ENCODE results near the gene MALRD1.
"Not testable (repeated sequence)": the region's sequence is repeated elsewhere in the genome, so short reads cannot be mapped to it uniquely, and the experiment has no call there.

The MALRD1 gene

DNA sequence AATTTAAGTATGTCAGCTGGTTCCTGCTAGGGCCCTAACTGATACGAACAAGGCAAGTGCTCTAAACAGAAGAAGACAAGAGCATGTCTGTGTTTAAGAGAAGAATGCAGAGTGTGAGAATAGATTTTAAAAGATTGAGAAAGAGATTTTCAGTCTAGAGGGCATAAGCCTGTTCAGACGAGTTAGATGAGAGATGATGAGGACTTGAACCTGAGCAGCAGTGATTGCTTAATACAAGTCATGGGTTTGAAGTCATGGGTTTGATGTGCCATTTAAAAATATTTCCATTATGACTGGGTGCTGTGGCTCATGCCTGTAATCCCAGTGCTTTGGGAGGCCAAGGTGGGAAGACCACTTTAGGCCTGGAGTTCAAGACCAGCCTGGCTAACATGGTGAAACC, 658.8 kb downstream of the MALRD1 start:
- no peak for DNase-seq (ENCODE audit: low read depth in 2 of 2)

DNA sequence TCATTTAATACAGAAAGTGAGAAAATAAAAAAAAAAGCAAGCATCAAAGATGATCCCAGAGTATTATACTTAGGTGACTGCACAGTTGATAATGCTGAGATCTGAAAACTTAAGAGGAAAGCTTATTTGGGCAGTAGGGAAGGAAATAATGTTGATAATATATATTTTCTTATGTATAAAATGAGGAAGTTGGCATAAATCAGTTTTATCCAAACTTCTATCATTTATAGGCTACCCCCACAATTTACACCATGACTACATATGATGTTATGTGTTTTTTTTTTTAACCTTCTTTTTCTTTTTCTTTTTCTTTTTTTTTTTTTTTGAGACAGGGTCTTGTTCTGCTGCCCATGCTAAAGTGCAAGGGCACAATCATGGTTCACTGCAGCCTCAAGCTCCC, 659.4 kb downstream of the MALRD1 start:
- DNase-seq (ENCODE audit: low read depth in 2 of 2) = no peak

DNA sequence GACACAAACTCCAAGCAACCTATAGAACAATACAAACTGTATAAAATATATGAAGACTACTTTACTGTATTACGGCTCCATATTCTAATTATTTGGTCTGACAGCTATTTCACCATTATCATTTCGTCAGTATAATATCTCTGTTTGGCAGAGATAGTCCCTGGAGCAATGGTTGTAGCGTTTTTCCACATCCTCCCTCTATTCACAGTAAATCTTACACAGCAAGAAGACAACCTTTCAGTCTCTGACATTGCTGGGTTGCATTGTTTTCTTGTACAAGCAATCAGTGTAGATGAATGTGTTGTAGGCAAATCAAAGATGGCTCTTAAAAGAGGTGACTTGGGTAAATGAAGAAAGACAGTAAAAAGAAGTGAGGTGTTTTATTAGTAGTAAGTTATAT, 662.0 kb downstream of the MALRD1 start:
- DNase-seq (ENCODE audit: low read depth in 2 of 2) = no peak

DNA sequence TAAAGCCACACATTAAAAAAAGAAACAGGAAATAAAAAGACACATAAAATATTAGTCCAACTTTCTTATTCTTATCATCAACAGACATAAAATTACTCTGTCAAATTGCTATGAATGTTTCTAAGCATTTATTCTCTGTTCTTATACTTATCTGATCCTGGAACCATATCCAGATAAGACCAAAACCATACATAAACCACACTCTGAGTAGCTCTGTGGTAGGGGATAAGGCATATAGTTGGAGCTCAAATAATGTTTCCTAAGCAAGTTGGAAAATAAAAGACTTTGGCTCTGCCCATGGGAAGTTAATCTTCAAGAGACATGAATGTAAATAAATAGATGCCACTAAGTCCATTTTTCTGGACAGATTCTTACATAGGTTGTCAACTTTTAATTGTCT, 664.6 kb downstream of the MALRD1 start:
- no peak for DNase-seq (ENCODE audit: low read depth in 2 of 2)

DNA sequence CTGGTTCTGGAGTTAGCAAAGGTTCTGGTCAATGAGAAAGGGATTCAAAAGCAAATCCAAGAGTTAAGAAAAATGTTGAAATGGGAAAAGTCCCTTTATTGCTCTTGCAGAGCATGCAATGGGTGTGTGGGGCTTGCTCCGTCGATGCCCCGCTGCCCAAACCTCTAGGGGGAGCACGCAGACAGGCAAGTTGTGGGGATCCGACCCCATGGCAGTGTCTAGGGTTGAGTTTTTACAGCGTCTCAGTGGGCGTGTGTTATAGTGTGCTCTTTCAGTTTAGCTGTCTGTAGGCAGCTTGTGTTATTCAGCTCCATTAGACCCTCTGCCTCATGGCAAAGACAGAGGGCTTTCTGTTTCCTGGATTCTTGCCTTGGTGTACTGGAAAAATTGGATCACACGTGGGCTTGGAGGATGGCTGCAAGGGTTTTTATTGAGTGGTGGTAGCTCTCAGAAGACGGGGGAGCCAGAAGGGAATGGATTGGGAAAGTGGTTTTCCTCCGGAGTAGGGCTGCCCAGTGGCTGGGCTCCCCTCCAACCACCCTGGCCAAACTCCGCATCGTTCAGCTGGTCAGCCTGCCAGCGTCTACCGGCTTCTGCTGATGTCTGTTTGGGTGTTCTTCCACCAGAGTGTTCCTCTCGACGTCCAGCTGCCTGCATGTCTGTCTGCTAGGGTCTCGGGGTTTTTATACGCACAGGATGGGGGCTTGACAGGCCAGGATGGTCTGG, 665.4 kb downstream of the MALRD1 start:
- DNase-seq (ENCODE audit: low read depth in 2 of 2) = no peak

DNA sequence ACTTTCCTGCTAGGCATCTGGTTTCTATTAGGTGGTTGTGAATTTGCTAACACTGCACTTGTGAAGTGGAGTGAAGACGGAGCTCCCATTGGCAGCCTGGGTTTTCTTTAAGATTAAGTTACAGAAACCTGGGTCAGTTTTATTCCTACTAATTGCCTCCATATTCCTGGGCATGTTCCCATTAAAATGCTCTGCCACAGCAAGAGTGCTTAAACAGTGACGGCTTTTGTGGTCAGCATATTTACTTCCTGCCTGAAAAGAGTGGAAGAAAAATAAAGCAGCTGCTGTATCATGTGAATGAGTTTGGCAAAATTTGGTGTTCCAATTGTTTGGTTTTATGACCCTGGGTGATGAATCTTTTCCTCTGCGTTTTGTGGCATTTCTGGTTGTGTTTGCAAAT, 670.7 kb downstream of the MALRD1 start:
- DNase-seq (ENCODE audit: low read depth in 2 of 2) = no peak

DNA sequence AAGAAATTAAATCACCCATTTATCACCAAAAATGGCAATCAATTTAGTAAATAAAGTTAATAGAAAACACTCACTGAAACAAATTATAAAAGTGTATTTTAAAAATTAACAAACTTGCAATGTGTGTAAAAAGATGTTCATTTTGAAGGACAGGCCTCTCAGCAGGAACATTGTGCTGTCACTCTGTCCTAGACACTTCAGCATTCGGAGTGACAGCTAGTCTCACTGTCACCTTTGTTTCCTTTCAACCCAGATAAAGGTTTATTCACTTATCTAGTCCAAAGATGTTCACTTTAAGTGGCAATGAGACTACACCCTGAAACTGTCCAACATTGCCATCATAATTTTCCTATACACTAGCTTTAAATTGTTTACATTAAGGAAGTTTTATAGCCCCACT, 675.7 kb downstream of the MALRD1 start:
- DNase-seq (ENCODE audit: low read depth in 2 of 2) = no peak

DNA sequence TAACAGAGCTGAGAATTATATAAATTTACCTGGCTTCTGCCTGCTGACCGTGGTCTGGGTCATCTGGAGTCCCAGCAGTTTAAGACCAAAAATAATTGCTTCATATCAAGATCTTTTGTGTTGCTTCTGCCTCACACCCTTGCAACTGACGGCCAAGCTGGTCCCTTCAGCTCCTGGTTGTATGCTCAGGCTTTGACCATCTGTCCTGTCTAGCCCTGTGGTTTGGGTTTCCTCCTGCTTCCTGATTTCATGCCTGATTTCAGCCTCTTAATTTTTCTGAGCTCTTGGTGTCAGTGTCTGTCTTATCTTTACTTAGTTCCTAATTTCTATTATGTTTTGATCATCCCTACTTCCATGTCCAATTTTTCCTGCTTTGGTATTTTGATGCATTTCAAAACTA, 679.8 kb downstream of the MALRD1 start:
- no peak for DNase-seq (ENCODE audit: low read depth in 2 of 2)

DNA sequence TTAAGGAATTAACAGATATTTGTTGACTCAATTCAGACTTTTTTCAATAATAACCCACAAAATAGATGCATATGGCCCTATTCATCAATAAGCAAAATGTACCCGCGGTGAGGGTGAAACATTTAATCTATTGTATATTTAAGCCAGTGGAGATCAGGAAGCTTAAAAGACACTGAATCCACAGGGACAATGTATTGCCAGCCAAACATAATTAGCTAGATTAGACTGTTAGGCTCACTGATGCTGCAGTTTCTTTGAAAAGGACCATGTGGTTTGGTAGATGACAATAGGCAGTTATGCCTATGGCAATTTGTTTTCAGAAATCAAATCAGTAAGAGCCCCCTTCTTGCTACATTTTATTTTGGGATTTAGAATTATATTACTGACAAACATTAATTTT, 680.4 kb downstream of the MALRD1 start:
- DNase-seq (ENCODE audit: low read depth in 2 of 2) = no peak

DNA sequence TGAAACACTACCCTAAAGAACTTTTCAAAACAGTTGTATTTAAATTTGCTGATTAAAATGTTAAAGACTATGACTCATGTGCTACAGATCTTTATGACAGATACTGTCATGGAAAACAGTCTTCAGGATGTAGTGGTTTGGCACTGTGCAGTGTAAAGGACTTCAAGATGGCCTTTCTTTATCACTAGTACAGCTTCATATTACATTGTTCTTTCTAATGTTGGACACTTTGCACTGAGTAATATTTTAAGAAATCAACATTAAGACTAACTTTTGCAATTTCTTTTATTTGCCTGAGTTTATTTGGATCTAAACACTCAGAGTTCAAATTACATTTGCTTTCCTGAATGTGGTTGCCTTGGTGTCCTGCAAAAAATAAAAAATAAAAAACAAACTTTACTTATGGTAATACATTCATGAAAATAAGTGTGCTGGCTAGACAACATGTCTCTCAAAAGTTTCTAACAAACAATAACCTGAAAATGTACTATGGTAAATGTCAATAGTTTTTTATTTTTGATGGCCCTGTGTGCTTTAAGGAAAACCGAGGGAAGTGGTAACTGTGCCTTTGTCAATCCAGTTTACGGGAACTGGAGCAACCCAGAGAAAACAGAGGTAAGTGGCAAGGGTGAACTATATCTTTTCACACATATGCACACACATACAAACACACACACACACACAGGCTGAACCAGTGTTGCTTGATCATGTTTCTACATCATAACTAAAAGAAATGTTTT, 681.7 kb downstream of the MALRD1 start:
- no peak for DNase-seq (ENCODE audit: low read depth in 2 of 2)

DNA sequence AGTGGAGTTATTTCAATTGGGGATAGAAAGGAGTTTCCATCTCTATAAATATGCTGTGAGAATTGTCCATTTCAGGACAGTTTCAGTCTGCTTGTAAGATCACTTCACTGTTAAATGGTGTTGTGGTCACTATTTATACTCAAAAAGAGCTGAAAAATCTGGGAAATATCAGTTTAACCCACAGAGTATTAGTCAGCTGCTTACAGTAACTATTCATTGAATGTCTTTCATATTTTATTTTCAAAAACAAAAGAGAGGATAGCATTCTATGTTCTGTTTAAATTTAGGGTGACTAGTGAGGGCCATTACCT, 682.3 kb downstream of the MALRD1 start:
- no peak for DNase-seq (ENCODE audit: low read depth in 2 of 2)

DNA sequence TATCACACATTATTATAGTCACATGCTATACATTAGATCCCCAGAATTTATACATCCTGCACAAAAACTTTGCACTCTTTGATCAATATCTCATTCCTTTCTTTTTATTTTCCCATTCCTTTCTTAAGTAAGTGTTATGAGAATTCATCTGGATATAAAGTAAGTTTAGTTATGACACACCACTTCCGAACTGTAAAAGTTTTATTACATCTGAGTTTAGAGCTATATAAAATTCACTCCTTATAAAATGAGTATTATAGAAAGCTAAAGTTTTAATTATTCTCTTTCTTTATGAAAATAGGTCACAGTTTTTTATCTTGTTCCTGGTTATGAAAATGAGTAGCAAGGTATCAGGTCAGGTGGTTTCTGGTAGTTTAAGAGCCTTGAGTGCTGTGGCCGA, 683.0 kb downstream of the MALRD1 start:
- no peak for DNase-seq (ENCODE audit: low read depth in 2 of 2)

DNA sequence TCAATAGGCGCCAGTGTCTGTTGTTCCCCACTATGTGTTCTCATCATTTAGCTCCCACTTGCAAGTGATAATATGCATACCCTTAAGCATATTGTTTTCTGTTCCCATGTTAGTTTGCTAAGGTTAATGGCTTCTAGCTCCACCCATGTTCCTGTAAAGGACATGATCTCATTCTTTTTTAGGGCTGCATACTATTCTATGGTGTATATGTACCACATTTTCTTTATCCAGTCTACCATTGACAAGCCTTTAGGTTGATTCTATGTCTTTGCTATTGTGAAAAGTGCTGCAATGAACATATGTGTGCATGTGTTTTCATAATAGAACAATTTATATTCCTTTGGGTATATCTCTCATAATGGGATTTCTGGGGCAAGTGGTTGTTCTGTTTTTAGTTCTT, 689.8 kb downstream of the MALRD1 start:
- no peak for DNase-seq (ENCODE audit: low read depth in 2 of 2)

DNA sequence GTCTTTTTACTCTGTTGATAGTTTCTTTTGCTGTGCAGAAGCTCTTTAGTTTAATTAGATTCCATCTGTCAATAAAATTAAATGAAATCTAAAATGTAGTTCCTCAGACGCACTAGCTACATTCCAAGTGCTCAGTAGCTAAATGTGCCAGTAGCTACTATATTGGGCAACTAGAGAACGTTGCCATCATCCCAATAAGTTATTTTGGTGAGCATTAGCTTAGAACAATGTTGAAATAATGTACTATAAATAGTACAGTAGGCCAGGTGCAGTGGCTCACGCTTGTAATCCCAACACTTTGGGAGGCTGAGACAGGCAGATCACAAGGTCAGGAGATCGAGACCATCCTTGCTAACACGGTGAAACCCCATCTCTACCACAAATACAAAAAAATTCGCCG, 690.6 kb downstream of the MALRD1 start:
- DNase-seq (ENCODE audit: low read depth in 2 of 2) = not testable (repeated sequence)

DNA sequence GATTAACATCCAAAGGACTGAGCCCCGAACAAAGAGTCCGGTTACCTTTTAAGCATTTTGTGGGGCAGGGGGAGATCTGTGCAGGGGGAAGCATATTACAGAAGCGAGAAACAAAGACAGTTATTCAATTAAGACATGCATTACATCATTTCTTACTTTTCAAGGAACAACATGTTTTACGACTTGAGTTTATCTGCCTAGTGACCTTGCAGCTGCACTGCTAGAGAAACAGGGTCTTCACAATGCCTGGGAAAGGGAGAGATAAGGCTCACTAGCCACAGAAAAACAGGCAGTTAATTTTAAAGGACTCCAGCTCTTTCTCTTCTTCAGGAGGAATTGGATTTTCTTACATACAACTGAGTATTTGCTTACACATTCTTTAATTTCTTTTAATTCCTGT, 693.5 kb downstream of the MALRD1 start:
- not testable (repeated sequence) for DNase-seq (ENCODE audit: low read depth in 2 of 2)

DNA sequence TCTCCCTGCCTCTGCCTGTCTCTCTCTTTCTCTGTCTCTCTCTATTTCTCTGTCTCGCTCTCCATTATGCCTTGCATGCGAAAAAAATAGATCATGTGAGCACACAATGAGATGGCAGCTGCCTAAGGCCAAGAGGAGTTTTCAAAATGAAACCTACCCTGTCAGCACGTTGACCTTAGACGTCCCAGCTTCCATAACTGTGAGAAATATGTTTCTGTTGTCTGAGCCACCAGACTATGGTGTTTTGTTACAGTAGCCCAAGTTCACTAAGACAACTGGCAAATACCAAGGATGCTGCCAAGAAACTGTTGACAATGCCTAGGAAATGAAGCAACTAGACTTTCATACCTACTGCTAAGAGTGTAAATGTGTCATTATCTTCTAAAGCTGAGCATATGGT, 697.1 kb downstream of the MALRD1 start:
- DNase-seq (ENCODE audit: low read depth in 2 of 2) = no peak

DNA sequence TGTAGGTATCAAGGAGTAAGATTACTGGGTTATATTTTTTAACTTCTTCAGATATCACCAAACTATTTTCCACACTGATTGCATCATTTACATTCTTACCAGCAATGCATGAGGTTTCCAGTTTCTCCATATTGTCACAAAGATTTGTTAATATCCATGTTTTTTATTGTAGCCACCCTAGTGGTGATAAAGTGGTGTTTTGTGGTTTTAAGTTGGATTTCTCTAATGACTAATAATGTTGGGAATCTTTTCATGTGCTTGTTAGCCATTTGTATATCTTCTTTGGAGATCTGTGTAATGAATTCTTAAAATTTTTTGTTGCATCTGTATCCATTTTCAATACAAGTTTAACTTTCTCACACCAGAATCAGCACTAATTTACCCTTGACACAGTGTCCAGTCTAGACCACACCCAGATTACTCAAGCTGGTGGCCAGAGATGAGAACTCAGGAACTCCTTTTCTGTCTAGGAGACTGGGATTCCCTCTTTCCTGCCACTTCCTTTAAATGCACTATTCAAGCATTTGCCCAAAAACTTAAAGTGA, 700.7 kb downstream of the MALRD1 start:
- DNase-seq (ENCODE audit: low read depth in 2 of 2) = no peak

DNA sequence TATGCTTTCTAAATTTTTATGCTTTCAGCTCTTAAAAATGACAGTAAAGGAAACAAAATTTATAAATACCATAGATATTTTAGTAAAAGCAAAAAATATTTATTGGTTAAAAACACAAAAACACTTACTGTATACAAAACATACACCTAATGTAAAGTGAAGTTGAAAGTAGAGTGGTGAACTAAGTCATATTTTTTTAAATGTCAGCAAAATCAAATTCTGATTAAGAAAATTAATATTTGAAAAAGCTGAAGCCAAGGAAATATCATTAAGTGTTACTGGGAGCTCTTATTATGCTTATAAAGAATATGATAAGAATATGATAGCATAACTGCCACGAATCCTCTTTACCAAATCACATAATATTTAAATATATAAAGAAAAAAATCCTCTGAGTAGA, 702.4 kb downstream of the MALRD1 start:
- DNase-seq (ENCODE audit: low read depth in 2 of 2) = no peak

DNA sequence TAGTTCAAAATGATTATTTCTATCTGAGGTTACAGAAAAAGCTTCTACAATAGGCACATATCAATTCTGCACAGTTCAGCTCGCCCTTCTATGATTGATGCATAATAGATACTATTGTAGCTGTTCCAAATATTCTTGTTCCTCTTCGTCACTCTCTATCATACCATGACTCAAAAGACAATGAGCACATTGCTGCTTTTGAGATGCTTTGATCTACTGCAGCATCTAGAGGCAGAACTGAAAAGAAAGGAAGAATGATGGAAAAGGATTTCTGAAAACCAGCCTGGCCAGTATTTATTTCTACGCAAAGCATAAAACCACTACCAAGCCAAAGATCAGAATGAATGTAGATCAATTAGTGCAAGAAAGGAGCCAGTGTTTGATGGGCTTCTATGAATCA, 708.3 kb downstream of the MALRD1 start:
- no peak for DNase-seq (ENCODE audit: low read depth in 2 of 2)

DNA sequence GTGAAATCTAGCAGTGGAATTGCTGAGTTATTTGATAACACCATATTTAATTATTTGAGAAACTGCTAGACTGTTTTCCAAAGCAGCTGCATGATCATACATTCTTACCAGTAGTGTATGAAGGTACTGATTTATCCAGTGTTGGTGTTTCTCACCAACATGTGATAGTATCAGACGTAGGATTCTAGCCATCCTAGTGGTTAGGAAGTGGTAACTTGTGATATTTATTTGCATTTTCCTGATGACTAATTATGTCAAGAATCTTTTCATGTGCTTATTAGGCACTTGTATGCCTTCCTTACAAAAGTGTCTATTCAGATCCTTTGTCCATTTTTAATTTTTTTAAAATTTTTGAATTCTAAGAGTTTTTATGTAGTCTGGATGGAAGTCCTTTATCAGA, 713.4 kb downstream of the MALRD1 start:
- no peak for DNase-seq (ENCODE audit: low read depth in 2 of 2)

DNA sequence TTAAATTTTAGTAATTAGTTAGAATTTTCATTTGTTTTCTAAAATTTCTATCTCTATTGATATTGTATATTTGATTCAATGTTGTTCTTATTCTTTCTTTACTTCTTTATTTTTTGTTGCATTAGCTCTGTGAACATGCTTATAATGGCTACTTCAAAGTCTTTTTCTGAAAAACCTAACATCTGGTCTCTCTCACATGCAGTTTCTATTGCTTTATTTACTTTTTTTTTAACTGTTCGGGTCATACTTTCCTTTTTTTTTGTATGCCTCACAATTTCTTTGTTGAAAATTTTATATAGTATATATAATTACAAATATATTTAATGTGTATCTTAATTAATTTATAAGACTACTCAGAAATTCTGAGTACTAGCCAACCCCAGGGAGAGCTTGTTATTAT, 715.5 kb downstream of the MALRD1 start:
- no peak for DNase-seq (ENCODE audit: low read depth in 2 of 2)

DNA sequence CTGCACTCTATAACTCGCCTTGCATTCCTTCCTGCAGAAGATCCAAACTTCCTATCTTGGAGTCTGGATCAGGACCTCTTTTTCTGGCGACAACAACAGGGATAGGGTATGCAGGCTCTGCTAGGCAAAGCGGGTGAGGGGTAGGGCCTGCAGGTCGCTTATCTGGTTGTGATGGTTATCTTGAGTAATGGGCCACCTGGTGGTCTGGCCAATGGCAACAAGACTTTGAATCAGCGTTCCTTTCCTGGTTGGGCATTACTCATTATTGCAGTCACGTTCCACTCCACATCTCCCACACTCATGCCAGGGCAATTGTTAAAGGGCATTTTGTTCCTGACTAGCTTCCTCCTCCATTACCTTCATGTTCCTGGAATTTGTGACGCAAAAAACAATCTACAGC, 719.3 kb downstream of the MALRD1 start:
- no peak for DNase-seq (ENCODE audit: low read depth in 2 of 2)

DNA sequence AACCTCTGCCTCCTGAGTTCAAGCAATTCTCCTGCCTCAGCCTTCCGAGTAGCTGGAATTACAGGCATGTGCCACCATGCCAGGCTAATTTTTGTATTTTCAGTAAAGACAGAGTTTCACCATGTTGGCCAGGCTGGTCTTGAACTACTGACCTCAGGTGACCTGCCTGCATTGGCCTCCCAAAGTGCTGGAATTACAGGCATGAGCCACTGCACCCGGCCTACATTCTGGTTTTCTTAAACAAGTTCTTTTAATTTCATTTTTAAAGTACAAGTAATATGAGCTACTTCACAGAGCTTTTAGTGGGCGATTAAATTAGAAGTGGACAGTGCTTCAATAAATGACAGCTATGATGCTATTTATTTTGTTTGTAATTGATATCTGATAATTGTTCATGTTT, 721.2 kb downstream of the MALRD1 start:
- DNase-seq (ENCODE audit: low read depth in 2 of 2) = not testable (repeated sequence)

DNA sequence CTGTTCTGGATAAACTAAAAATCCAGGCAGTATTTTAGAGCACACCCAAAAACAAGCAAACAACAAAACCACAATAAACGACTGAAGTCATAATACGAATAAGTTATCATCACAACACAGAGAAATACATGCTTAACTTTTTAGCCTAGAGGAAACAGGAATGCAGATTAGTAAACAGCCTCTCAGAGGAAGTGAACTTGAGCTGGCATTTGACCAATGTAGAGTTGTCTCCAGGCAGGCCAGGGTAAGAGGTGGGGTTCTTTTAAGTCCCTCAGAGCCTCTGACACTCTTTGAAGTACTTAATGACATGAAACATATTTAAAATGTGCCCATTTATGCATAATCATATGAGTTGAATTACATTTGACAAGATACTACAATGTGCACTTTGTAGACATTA, 724.4 kb downstream of the MALRD1 start:
- DNase-seq (ENCODE audit: low read depth in 2 of 2) = no peak
